OCI-LY1 (cell line): Measurements from ENCODE around the gene ARID3C.
A peak's percentile ranks its signal among the peaks of the same experiment; 100 is the strongest.

Source experiments
- H2AFZ ChIP-seq: fragments of 200-600 bp; sonication (generic), shearing (Covaris generic); 2 replicates; pipeline ENCODE4 v1.6.0; 2014; ENCODE audit warnings: antibody characterized with exemption, mild to moderate bottlenecking, low read length
- H3F3A ChIP-seq: fragments of 200-600 bp; sonication (generic), shearing (Covaris generic); 2 replicates; pipeline ENCODE4 v1.6.0; 2014; ENCODE audit warnings: mild to moderate bottlenecking, antibody characterized with exemption, low read length, moderate library complexity; ENCODE audit not compliant: insufficient read depth
- H3K27ac ChIP-seq: fragments of 200-600 bp; sonication (generic); 2 replicates; pipeline ENCODE4 v1.5.1; 2014; ENCODE audit warnings: low read length, mixed run types, mild to moderate bottlenecking, low read depth; ENCODE audit not compliant: poor library complexity, severe bottlenecking
- H3K27me3 ChIP-seq: fragments of 200-600 bp; sonication (generic); 2 replicates; pipeline ENCODE4 v1.6.0; 2014; ENCODE audit warnings: antibody characterized with exemption, mild to moderate bottlenecking, low read length, moderate library complexity; ENCODE audit not compliant: insufficient read depth
- H3K36me3 ChIP-seq: fragments of 200-600 bp; sonication (generic); 2 replicates; pipeline ENCODE4 v1.6.1; 2014; ENCODE audit warnings: mild to moderate bottlenecking, antibody characterized with exemption, low read length, moderate library complexity, mixed read lengths; ENCODE audit not compliant: insufficient read depth
- H3K4me1 ChIP-seq: fragments of 200-600 bp; sonication (generic); 2 replicates; pipeline ENCODE4 v1.5.1; 2014; ENCODE audit warnings: mild to moderate bottlenecking, low read length, moderate library complexity; ENCODE audit not compliant: insufficient read depth, severe bottlenecking
- H3K4me2 ChIP-seq: fragments of 200-600 bp; sonication (generic), shearing (Covaris generic); 2 replicates; pipeline ENCODE4 v1.6.1; 2014; ENCODE audit warnings: low read length
- H3K4me3 ChIP-seq: fragments of 200-600 bp; sonication (generic); 2 replicates; pipeline ENCODE4 v1.5.1; 2014; ENCODE audit warnings: low read length, low read depth, mild to moderate bottlenecking, mixed read lengths; ENCODE audit not compliant: poor library complexity, severe bottlenecking
- H3K79me2 ChIP-seq: fragments of 200-600 bp; shearing (Covaris generic); 2 replicates; pipeline ENCODE4 v1.6.1; 2016; ENCODE audit warnings: mixed run types, low read length, mixed read lengths; ENCODE audit not compliant: insufficient read depth
- H3K9ac ChIP-seq: fragments of 200-600 bp; sonication (generic), shearing (Covaris generic); 2 replicates; pipeline ENCODE4 v1.6.1; 2014; ENCODE audit warnings: mild to moderate bottlenecking, low read length, mixed read lengths
- H3K9me2 ChIP-seq: fragments of 200-600 bp; sonication (generic), shearing (Covaris generic); 2 replicates; pipeline ENCODE4 v1.6.1; 2014; ENCODE audit warnings: low read depth, mild to moderate bottlenecking, low read length, mixed read lengths
- H3K9me3 ChIP-seq: fragments of 200-600 bp; shearing (Covaris generic); 2 replicates; pipeline ENCODE4 v1.6.1; 2014; ENCODE audit warnings: low read length, mixed read lengths
- H4K20me1 ChIP-seq: fragments of 200-600 bp; sonication (generic), shearing (Covaris generic); 2 replicates; pipeline ENCODE4 v1.6.0; 2016; ENCODE audit warnings: mild to moderate bottlenecking, low read length; ENCODE audit not compliant: insufficient read depth
- CTCF ChIP-seq: fragments of 200-600 bp; sonication (generic), shearing (Covaris generic); IDR thresholded peaks from 2 replicates; pipeline ENCODE4 v1.5.1; 2017; ENCODE audit warnings: mild to moderate bottlenecking, antibody characterized with exemption, low read length, moderate library complexity, mixed read lengths
- EZH2 ChIP-seq: fragments of 200-600 bp; sonication (generic), shearing (Covaris generic); IDR thresholded peaks from 2 replicates; pipeline ENCODE4 v1.8.0; 2017; ENCODE audit warnings: borderline replicate concordance, mixed run types, mild to moderate bottlenecking, antibody characterized with exemption, low read length, moderate library complexity, mixed read lengths

The ARID3C gene

GRCh38 chr9:34654323-34655051 lies 25.6 kb upstream of the ARID3C start:
- peaks cover 11% of the 10 kb centered on the region for H3K4me1 ChIP-seq
- H3K9ac ChIP-seq, result no peak overlapping the region
- TF ChIP-seq CTCF (no peak), EZH2 (no peak)
- no peak overlapping the region for H3K4me3 ChIP-seq
- no peaks in the 10 kb centered on the region; the same call in 1 of the 2 replicates for H3K27me3 ChIP-seq
- no peak overlapping the region for H3K4me2 ChIP-seq
- H3K79me2 ChIP-seq, result no peaks in the 10 kb centered on the region
- H4K20me1 ChIP-seq, result no peaks in the 10 kb centered on the region
- no peaks in the 10 kb centered on the region for H3K9me3 ChIP-seq
- no peaks in the 10 kb centered on the region for H3F3A ChIP-seq
- peaks cover 18% of the 10 kb centered on the region; the same call in 1 of the 2 replicates for H3K36me3 ChIP-seq
- no peak overlapping the region for H2AFZ ChIP-seq
- H3K9me2 ChIP-seq, result no peaks in the 10 kb centered on the region
- no peak overlapping the region for H3K27ac ChIP-seq

- Histone ChIP-seq H4K20me1 (no peaks in the 10 kb centered on the region), H3K27me3 (no peaks in the 10 kb centered on the region; the same call in 1 of the 2 replicates), H3K4me1 (peaks cover 11% of the 10 kb centered on the region), H3K9ac (no peak overlapping the region), H3K27ac (no peak overlapping the region), H3K4me3 (no peak overlapping the region), H3K36me3 (peaks cover 29% of the 10 kb centered on the region), H3F3A (no peaks in the 10 kb centered on the region), H2AFZ (no peak overlapping the region), H3K9me2 (no peaks in the 10 kb centered on the region), H3K9me3 (no peaks in the 10 kb centered on the region), H3K4me2 (no peak overlapping the region), H3K79me2 (no peaks in the 10 kb centered on the region)
- TF ChIP-seq EZH2 (no peak), CTCF (no peak)
These were observed 24.5 kb upstream of the ARID3C start for GRCh38 chr9:34653151-34654072.

- Histone ChIP-seq H3F3A (no peaks in the 10 kb centered on the region), H3K4me3 (no peak overlapping the region), H2AFZ (no peak overlapping the region), H3K9me2 (no peaks in the 10 kb centered on the region), H3K9ac (no peak overlapping the region; the same call in 1 of the 2 replicates), H3K36me3 (peaks cover 35% of the 10 kb centered on the region), H4K20me1 (no peaks in the 10 kb centered on the region), H3K9me3 (no peaks in the 10 kb centered on the region), H3K79me2 (no peaks in the 10 kb centered on the region), H3K27ac (no peak overlapping the region), H3K4me2 (peak overlapping the region; percentile 46; the same call in 1 of the 2 replicates), H3K27me3 (no peaks in the 10 kb centered on the region; the same call in 1 of the 2 replicates), H3K4me1 (peaks cover 18% of the 10 kb centered on the region)
- no peak for TF ChIP-seq CTCF
- no peak for TF ChIP-seq EZH2
These were observed 23.7 kb upstream of the ARID3C start for GRCh38 chr9:34652602-34653000.
